Thymus (tissue), 11 donors: Measurements from ENCODE around the gene MRPL51. TPM values are rescaled to one million over a fixed set of nuclear protein-coding genes. Genes with fewer than 3 reads are reported as not detected.
"Not testable (repeated sequence)": the region's sequence is repeated elsewhere in the genome, so short reads cannot be mapped to it uniquely, and the experiment has no call there.

Source experiments
- DNase-seq, 9 donors: peaks; one replicate each; pipeline ENCODE4 v3.0.0-alpha.2; 2013; ENCODE audit warnings: low spot score in 9 of 9, low read depth in 6 of 9, missing footprints in 1 of 9
- H3K27ac ChIP-seq, 2 donors: one replicate each; pipeline ENCODE4 v1.5.1; 2013; ENCODE audit warnings: control low read depth in 1 of 2, low read depth in 1 of 2, low read length in 1 of 2, mild to moderate bottlenecking in 1 of 2, moderate library complexity in 1 of 2
- H3K27me3 ChIP-seq, 2 donors: one replicate each; pipeline ENCODE4 v1.5.1; 2013; ENCODE audit warnings: low read length in 1 of 2; ENCODE audit not compliant: control insufficient read depth in 2 of 2, insufficient read depth in 1 of 2
- H3K36me3 ChIP-seq, 2 donors: one replicate each; pipeline ENCODE4 v1.5.1; 2013; ENCODE audit warnings: low read length in 1 of 2, mild to moderate bottlenecking in 1 of 2, moderate library complexity in 1 of 2; ENCODE audit not compliant: control insufficient read depth in 2 of 2, insufficient read depth in 2 of 2
- H3K4me1 ChIP-seq, 2 donors: one replicate each; pipeline ENCODE4 v1.5.1; 2013; ENCODE audit warnings: low read length in 2 of 2; ENCODE audit not compliant: control insufficient read depth in 2 of 2, insufficient read depth in 2 of 2
- H3K4me3 ChIP-seq, 2 donors: one replicate each; pipeline ENCODE4 v1.5.1; 2013; ENCODE audit warnings: low read length in 2 of 2, control low read depth in 1 of 2, mild to moderate bottlenecking in 1 of 2
- H3K9me3 ChIP-seq, 2 donors: one replicate each; pipeline ENCODE4 v1.5.1; 2013; ENCODE audit warnings: low read length in 1 of 2, mild to moderate bottlenecking in 1 of 2; ENCODE audit not compliant: control insufficient read depth in 2 of 2, insufficient read depth in 1 of 2
- WGBS: extraction: QIAGEN DNeasy Blood & Tissue Kit; methylation state at CpG from one replicate; pipeline ENCODE4 v1.1.7; 2013; 5-methylcytosine and 5-hydroxymethylcytosine counted together
- polyA plus RNA-seq: library from polyadenylated mRNA; stranded (reverse); fragments of 200-250 nt; gene quantifications from one replicate; pipeline ENCODE4 v1.2.3, GENCODE V29; 2013
- total RNA-seq: library from RNA; stranded (reverse); fragments of 120-200 nt; gene quantifications from one replicate; pipeline ENCODE4 v1.2.4, GENCODE V29; 2013
- donor health status: healthy.

MRPL51 gene
- total and polyA plus RNA-seq, 2 donors, result 136 to 252 TPM

GRCh38 chr12:6467571-6468282 is 25.3 kb downstream of the MRPL51 start:
- peaks cover 36 to 52% of the 10 kb centered on the region in 2 donors for H3K36me3 ChIP-seq
- H3K4me3 ChIP-seq, H3K27me3 ChIP-seq, H3K27ac ChIP-seq, DNase-seq, H3K9me3 ChIP-seq: not testable (repeated sequence)
- 98% methylated on average over 9 of the region's 9 CpGs for WGBS
- H3K4me1 ChIP-seq, result peaks cover 42 to 60% of the 10 kb centered on the region in 2 donors

- DNase-seq, H3K9me3 ChIP-seq, H3K27ac ChIP-seq, H3K4me3 ChIP-seq, H3K27me3 ChIP-seq: not testable (repeated sequence)
- WGBS, result 87% methylated on average over 4 of the region's 4 CpGs
- peaks cover 39 to 62% of the 10 kb centered on the region in 2 donors for H3K36me3 ChIP-seq
- H3K4me1 ChIP-seq, result peaks cover 48 to 70% of the 10 kb centered on the region in 2 donors
These were observed 26.3 kb downstream of the MRPL51 start for GRCh38 chr12:6466751-6467150.

- no peak for DNase-seq
- H3K4me3 ChIP-seq, result no peak overlapping the region
- H3K9me3 ChIP-seq, result peaks cover 0 to 4% of the 10 kb centered on the region in 2 donors
- peaks cover 51 to 72% of the 10 kb centered on the region in 2 donors for H3K4me1 ChIP-seq
- no peaks in the 10 kb centered on the region for H3K27me3 ChIP-seq
- WGBS, result 97% methylated on average over 5 of the region's 5 CpGs
- H3K27ac ChIP-seq, result no peak overlapping the region
- H3K36me3 ChIP-seq, result peaks cover 39 to 68% of the 10 kb centered on the region in 2 donors
These were observed 26.9 kb downstream of the MRPL51 start for GRCh38 chr12:6466184-6466573.

- peaks cover 56 to 75% of the 10 kb centered on the region in 2 donors for H3K4me1 ChIP-seq
- H3K27ac ChIP-seq, result peak overlapping the region in 1 of 2 donors; percentile 49
These were observed 27.4 kb downstream of the MRPL51 start for GRCh38 chr12:6465467-6466183.

GRCh38 chr12:6464531-6464930 is 28.5 kb downstream of the MRPL51 start:
- Histone ChIP-seq H3K9me3 (peaks cover 0 to 4% of the 10 kb centered on the region in 2 donors), H3K27ac (peak overlapping the region; percentile 91 to 98), H3K4me1 (peaks cover 53 to 78% of the 10 kb centered on the region in 2 donors), H3K4me3 (no peak overlapping the region), H3K36me3 (peaks cover 49 to 84% of the 10 kb centered on the region in 2 donors), H3K27me3 (no peaks in the 10 kb centered on the region)
- no peak for DNase-seq
- 96% methylated on average over 8 of the region's 8 CpGs for WGBS

More at GRCh38 chr12:6465467-6466183, 27.4 kb downstream of the MRPL51 start:
- H3K27me3 ChIP-seq, result no peaks in the 10 kb centered on the region
- DNase-seq, result peak in 3 of 9 donors; percentile 56 to 82 (median 68)
- peaks cover 44 to 73% of the 10 kb centered on the region in 2 donors for H3K36me3 ChIP-seq
- no peak overlapping the region for H3K4me3 ChIP-seq
- 70% methylated on average over 6 of the region's 6 CpGs for WGBS
- H3K9me3 ChIP-seq, result peaks cover 0 to 4% of the 10 kb centered on the region in 2 donors

GRCh38 chr12:6463858-6464257 is 29.2 kb downstream of the MRPL51 start:
- no peak for DNase-seq
- Histone ChIP-seq H3K4me1 (peaks cover 47 to 76% of the 10 kb centered on the region in 2 donors), H3K27me3 (no peaks in the 10 kb centered on the region), H3K36me3 (peaks cover 56 to 91% of the 10 kb centered on the region in 2 donors), H3K27ac (peak overlapping the region; percentile 91 to 98), H3K4me3 (peak overlapping the region; percentile 8 to 31), H3K9me3 (peaks cover 0 to 4% of the 10 kb centered on the region in 2 donors)
- 97% methylated on average over 6 of the region's 6 CpGs for WGBS

DNA sequence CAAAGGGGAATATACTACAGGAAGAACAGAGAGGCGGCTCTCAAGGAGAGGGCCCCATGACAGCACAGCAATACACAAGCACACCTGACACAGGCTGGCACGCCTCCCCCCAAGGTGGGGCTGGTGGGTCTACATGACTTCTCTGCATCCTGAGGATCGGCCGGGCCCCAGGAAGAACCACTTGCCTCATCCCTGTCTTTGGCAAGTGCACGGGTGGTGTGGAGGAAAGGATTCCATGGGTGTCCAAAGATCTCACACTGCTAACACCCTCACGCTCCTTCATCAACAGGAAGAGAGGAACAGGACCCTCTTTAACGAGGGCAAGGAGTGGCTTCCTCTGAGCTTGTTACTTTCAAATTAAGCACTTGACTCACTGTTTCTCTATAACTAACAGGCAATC is 29.8 kb downstream of the MRPL51 start:
- DNase-seq, result peak in 3 of 9 donors; percentile 58 to 82 (median 61)
- Histone ChIP-seq H3K27me3 (no peaks in the 10 kb centered on the region), H3K36me3 (peaks cover 62 to 93% of the 10 kb centered on the region in 2 donors), H3K4me3 (peak overlapping the region; percentile 8 to 31), H3K27ac (peak overlapping the region; percentile 91 to 98), H3K4me1 (peaks cover 46 to 80% of the 10 kb centered on the region in 2 donors), H3K9me3 (peaks cover 0 to 4% of the 10 kb centered on the region in 2 donors)
- WGBS, result 64% methylated on average over 7 of the region's 7 CpGs

DNA sequence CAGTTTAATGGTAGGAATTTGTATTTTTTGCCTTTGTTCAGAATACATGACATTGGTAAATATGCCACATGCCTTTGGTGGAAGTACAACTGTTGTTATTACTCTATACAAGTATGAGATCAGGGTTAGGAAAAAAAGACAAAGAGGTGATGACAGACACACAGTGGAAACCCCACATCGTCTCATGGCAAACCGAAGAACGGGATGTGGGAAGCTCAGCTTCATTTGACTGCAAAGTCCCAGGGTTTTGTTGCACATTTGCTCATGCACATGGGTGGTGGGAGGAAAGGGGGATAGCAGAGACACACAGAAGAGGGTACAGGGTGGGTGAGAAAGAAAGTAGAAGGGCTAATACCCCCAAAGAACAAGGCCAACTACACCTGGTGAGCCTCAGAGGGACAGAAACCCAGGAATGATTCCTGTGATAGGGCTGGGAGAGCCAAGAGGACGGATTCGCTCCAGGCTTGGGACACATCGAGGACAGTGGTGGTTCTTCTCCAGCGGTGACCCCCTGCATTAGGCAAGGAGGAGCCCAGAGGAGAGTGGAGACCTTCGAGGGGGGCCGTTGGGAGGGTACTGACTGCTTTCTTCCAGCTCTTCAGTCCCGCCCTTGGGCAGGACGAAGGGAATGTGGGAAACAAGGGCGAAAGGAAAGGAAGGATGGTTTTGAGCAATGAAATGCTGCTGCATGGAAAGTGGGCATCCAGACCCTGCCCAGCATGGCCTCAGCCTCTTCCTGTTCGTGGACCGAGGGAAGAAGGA is 30.6 kb downstream of the MRPL51 start:
- Histone ChIP-seq H3K4me1 (peaks cover 42 to 77% of the 10 kb centered on the region in 2 donors), H3K4me3 (peak overlapping the region; percentile 5 to 31), H3K36me3 (peaks cover 68 to 93% of the 10 kb centered on the region in 2 donors), H3K27ac (peak overlapping the region; percentile 91 to 98), H3K27me3 (no peaks in the 10 kb centered on the region), H3K9me3 (peaks cover 0 to 4% of the 10 kb centered on the region in 2 donors)
- DNase-seq, result no peak
- WGBS, result 87% methylated on average over 14 of the region's 14 CpGs
